ENCODE data around the gene STX19.

GRCh38 chr3:94008253-94008652, 20.1 kb downstream of the STX19 start:
- no peak for TF ChIP-seq CTCF (IDR thresholded peaks at IDR 0.05)
- TF ChIP-seq POLR2A (IDR thresholded peaks at IDR 0.05) = no peak

Data from Peyer's patch (tissue), 4 donors.